GM19035 (cell line): Measurements from ENCODE around the gene SMCR8.
A peak's percentile ranks its signal among the peaks of the same experiment; 100 is the strongest.
"Not testable (repeated sequence)": the region's sequence is repeated elsewhere in the genome, so short reads cannot be mapped to it uniquely, and the experiment has no call there.

Experiments
- ATAC-seq: cut with Tn5 transposase; IDR thresholded peaks from one replicate; pipeline ENCODE4 v1.9.1; 2021; ENCODE audit not compliant: unreplicated experiment

The SMCR8 gene

DNA sequence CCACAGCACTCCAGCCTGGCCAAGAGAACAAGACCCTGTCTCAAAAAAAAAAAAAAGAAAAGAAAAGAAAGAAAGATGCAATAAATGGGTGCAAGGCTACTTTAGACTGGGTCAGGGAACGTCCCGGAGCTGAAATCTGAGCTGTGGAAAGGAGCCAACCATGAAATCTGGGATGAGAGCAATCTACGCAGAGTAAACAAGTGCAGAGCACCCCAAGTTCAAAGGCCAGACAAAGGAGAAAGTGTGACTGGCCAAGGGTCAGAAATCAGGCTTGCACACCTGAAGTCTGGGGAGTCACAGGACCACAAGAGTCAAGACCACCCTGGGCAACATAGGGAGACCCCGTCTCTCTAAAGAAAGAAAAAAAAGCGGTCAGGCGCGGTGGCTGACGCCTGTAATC lies 45.4 kb downstream of the SMCR8 start:
- ATAC-seq = no peak

DNA sequence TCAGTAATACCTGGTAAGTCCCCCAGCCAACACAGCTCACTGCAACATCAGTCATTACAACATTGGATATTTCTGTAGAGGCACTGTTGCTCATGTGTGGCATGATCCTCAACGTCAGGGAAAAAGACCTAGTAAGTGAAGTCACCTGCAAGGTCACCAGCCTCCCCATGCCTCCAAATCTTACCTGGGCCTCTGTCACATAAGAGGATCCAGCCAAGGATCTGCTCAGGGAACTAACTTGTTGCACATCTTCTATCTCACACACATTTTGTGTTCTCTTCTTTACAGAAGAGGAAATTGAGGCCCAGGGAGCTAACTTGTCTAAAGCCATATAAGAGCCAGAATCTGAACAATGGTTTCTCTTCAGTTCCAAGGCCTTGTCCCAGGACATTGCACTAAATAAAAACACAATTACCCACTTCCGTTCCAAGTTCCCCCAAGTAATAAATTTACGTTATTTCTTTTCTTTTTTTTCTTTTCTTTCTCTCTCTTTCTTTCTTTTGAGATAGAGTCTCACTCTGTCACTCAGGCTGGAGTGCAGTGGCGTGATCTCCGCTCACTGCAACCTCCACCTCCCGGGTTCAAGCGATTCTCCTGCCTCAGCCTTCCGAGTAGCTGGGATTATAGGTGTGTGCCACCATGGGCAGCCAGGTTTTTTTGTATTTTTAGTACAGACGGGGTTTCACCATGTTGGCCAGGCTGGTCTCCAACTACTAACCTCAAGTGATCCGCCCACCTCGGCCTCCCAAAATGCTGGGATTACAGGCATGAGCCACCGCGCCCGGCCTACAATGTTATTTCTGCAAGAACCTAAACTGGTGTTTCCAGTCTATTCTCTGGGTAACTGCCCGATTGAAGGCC lies 47.0 kb downstream of the SMCR8 start:
- no peak for ATAC-seq

DNA sequence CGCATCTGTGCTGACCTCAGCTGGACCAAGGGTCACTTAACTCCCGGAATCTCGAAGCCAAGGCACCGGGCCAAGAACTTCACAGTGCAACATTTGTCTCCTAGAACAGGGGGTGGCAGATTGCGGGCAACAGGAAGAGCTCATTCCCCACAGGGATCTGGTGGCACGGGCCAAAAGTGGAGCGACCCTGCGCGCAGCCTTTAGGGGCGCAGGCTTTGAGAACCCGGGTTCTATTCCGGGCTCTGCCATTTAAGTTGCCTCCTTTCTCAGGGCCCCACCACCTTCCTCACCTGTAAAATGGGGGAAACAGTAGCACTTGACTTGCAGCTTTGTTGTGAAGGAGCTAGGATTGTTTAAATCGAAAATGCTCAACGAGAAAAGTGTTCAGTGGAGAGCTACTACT lies 47.6 kb downstream of the SMCR8 start:
- no peak for ATAC-seq

DNA sequence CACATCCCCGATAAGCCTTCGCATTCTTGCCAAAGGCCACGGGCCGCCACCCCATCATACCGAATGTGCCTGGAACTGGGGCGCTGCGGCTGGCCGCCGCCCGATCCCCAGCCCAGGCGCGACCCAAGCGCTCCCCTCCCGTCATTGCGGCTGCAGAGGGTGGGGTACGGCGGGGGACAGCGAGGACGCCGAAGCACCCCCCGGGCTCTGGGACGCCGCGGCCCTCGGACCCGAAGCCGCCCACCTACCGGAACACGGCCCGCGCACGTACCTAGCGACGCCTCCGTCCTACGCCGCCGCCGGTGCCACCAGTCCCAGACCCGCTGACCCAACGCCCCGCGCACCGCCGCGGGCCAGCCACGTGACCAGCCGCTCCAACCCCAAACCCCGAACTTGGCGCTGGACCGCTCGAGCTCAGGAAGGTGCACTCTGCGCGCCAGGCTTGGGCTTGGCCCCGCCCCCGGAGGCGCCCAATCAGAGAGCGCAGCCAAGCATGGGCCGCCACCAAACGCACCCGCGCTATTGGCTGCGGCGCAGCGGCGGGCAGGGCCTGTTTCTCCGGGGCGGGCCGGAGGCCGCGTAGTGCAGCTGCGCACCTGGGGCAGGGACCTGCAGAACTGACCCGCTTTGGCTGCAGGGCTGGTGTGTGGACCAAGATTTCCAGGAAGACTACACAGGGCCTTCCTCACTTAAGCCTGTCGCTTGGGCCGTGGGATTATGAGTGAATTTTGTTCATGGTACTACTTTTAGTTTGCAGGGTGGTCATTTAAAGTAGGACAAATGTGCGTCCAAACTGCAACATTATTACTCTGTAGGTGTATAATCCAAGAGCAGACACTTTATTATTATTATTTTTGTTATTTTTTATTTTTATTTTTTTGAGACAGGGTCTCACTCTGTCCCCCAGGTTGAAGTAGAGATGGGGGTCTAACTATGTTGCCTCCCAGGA lies 48.3 kb downstream of the SMCR8 start, which contains the start of gene SHMT1:
Gene SHMT1, minus strand, starts transcription at position 450 of the 949 bp plus-strand sequence. CDS start 7,569 bp downstream, outside the sequence.
- ATAC-seq = peak; percentile 99

DNA sequence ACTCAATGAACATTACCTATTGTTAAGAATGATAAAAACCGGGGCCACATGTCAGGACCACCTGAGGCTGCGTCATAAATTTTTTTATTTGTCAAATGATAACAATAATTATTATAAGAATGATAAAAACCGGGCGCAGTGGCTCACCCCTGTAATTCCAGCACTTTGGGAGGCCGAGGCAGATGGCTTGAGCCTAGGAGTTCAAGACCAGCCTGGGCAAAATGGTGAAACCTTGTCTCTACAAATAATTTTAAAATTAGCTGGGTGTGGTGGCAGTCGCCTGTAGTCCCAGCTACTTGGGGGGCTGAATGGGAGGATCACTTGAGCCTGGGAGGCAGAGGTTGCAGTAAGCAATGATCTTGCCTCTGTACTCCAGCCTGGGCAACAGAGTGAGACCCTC lies 49.1 kb downstream of the SMCR8 start:
- no peak for ATAC-seq

DNA sequence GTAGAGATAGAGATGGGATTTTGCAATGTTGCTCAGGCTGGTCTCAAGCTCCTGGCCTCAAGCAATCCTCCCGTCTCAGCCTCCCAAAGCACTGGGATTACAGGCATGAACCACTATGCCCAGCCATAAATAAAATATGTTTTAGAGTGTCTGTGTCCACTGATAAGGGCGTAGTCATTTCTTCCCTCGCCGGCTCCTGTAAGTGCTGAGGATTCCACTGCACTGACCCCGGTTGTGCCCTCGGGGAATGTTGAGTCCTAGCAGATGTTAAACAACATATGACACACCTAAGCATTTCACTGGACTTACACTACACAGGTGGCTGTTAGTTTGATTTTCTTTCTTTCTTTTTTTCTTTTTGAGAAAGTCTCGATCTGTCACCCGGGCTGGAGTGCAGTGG lies 53.9 kb downstream of the SMCR8 start:
- no peak for ATAC-seq

DNA sequence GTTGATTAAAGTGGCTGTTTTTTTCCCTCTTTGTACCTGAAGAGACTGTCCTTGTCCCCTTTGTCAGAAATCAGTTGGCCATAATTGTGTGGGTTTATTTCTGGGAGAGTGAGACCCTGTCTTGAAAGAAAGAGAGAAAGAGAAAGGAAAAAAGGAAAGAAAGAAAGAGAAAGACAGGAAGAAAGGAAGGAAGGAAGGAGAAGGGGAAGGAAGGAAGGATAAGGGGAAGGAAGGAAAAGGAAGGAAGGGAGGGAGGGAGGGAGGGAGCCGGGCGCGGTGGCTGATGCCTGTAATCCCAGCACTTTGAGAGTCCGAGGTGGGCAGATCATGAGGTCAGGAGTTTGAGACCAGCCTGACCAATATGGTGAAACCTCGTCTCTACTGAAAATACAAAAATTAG lies 55.7 kb downstream of the SMCR8 start:
- no peak for ATAC-seq

DNA sequence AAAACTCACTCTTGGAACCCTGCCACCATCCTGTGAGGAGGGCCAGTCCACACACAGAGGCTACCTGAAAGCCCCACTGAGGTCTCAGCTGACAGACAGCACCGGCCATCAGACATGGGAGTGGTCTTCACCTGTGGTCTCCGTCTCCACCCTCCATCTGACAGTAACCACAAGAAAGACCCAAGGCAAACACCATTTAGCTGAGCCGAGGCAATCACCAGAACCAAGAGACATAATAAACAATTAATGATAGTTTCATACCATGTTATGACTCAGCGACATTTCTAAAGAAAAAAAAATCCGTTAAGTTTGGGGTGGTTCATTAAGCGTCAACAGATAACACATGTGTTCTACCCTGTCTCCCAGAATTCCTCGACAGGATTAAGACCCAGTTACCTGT lies 56.4 kb downstream of the SMCR8 start:
- no peak for ATAC-seq

DNA sequence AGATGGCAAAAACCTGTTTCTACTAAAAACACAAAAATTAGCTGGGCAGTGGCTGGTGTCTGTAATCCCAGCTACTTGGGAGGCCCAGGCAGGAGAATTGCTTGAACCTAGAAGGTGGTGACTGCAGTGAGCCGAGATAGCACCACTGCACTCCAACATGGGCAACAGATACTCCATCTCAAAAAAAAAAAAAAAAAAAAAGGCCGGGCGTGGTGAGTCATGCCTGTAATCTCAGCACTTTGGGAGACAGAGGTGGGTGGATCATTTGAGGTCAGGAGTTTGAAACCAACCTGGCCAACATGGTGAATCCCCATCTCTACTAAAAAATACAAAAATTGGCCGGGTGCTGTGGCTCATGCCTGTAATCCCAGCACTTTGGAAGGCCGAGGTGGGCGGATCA lies 58.1 kb downstream of the SMCR8 start:
- not testable (repeated sequence) for ATAC-seq

DNA sequence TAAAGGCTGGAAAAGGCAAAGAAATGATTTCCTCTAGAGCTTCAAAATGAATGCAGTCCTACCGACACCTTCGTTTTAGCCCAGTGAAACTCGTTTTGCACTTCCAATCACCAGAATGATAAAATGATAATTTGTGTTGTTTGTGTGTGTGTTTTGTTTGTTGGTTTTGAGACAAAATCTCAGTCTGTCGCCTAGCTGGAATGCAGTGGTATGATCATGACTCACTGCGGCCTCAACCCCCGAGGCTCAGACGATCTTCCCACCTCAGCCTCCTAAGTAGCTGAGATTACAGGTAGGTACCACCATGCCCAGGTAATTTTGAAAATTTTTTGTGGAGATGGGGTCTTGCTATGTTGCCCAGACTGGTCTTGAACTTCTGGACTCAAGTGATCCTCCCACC lies 59.1 kb downstream of the SMCR8 start:
- no peak for ATAC-seq
